IgD-negative memory B cell (primary cell): Measurements from ENCODE around the gene INPP5A. TPM values are rescaled to one million over a fixed set of nuclear protein-coding genes. Genes with fewer than 3 reads are reported as not detected.
"Not testable (repeated sequence)": the region's sequence is repeated elsewhere in the genome, so short reads cannot be mapped to it uniquely, and the experiment has no call there.

ENCODE experiments used
- H3K27ac Mint-ChIP-seq, 3 donors: one replicate each; pipeline ENCODE4 v1.8.0; 2020 to 2022; ENCODE audit warnings: mild to moderate bottlenecking in 3 of 3, mixed read lengths in 3 of 3, moderate library complexity in 1 of 3
- H3K27me3 Mint-ChIP-seq: one replicate; pipeline ENCODE4 v1.8.0; 2021; ENCODE audit warnings: mixed read lengths
- H3K36me3 Mint-ChIP-seq: one replicate; pipeline ENCODE4 v1.8.0; 2020; ENCODE audit warnings: mild to moderate bottlenecking, mixed read lengths
- H3K4me1 Mint-ChIP-seq, 3 donors: one replicate each; pipeline ENCODE4 v1.8.0; 2020 to 2022; ENCODE audit warnings: mixed read lengths in 3 of 3, mild to moderate bottlenecking in 1 of 3
- H3K4me3 Mint-ChIP-seq, 4 donors: one replicate each; pipeline ENCODE4 v1.8.0; 2020 to 2022; ENCODE audit warnings: mild to moderate bottlenecking in 4 of 4, mixed read lengths in 4 of 4, moderate library complexity in 3 of 4
- H3K9me3 Mint-ChIP-seq, 3 donors: one replicate each; pipeline ENCODE4 v1.8.0; 2020 to 2021; ENCODE audit warnings: mixed read lengths in 3 of 3, mild to moderate bottlenecking in 1 of 3
- polyA plus RNA-seq: library from polyadenylated mRNA; unstranded; fragments of 300-500 nt; fragmentation: Illumina TruSeq; gene quantifications from one replicate; pipeline ENCODE4 v1.2.3, GENCODE V29; 2021

Gene INPP5A
- polyA plus RNA-seq, 1 donor from 2014 or later = 0.94 TPM

DNA sequence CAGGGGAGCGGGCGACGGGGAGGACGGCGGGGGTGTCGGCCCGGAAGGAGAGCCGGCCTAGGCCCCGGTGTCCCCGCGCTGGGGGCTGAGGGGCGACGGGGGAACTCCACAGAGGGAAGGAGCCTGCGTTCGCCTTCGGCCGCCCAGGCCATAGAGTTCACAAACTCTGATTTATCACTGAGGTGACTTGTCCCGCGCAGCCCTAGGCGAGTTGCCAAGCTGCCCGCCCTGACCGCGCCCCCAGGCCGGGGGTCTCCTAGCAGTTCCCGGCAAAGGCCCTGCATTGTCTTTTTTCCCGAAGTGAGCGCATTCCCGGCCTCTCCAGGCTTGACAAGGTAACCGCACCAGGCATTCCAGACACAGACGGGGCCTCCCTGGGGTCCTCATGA lies 251.2 kb downstream of the INPP5A start:
- Mint-ChIP-seq H3K27me3 (peaks cover 9% of the 10 kb centered on the region), H3K27ac (peak overlapping the region in 1 of 3 donors; percentile 53), H3K4me3 (no peak overlapping the region), H3K9me3 (peaks cover 0 to 2% (median 0%) of the 10 kb centered on the region in 3 donors), H3K36me3 (no peaks in the 10 kb centered on the region), H3K4me1 (no peaks in the 10 kb centered on the region)

DNA sequence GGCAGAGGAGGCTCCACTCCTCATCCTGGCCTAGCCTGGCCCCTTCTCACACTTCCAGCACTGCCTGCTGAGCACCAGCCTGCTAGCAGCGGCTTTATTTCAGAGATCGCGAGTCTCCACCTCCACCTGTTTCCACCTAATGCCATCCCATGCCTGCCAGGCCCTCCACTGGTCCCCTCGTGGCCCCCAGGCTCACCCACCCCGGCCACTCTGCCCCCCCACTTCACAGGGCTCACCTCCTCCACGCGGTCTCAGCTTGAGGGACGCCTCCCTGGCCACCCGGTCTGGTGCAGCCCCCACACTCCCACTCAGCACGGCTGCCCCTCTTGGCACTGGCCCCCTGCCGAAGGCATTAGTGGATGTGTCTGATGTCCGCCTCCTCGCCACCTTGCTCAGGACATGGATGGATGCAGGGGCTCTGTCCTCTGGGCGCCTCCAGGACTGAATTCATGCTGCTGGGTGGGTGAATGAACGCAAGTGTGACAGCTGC lies 252.1 kb downstream of the INPP5A start:
- no peak overlapping the region for H3K4me3 Mint-ChIP-seq
- H3K27me3 Mint-ChIP-seq = peaks cover 9% of the 10 kb centered on the region
- H3K9me3 Mint-ChIP-seq = peaks cover 0 to 2% (median 0%) of the 10 kb centered on the region in 3 donors
- no peaks in the 10 kb centered on the region for H3K36me3 Mint-ChIP-seq
- no peak overlapping the region for H3K27ac Mint-ChIP-seq
- H3K4me1 Mint-ChIP-seq = no peaks in the 10 kb centered on the region

DNA sequence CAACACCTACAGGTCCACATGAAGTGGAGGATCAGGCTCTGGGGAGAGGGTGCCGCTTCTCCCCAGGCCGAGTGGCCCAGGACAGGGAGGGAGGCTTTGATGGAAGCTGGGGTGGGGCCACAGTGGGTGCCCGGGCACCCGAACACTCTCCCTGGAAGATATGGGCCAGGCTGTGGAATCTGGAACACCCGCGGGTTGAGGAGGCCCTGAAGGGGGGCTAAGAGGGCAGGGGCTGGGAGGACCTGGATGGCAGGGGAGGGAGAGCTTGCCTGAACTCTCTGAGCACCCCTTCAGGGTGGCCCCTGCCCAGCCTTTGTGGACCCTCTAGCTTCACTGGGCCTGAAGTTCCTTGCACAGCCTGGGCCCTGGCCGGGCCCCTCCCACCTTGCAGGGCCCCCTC lies 252.9 kb downstream of the INPP5A start:
- Mint-ChIP-seq H3K4me3 (no peak overlapping the region), H3K36me3 (no peaks in the 10 kb centered on the region), H3K27ac (no peak overlapping the region), H3K27me3 (peaks cover 9% of the 10 kb centered on the region), H3K9me3 (peaks cover 0 to 2% (median 0%) of the 10 kb centered on the region in 3 donors), H3K4me1 (no peaks in the 10 kb centered on the region)

DNA sequence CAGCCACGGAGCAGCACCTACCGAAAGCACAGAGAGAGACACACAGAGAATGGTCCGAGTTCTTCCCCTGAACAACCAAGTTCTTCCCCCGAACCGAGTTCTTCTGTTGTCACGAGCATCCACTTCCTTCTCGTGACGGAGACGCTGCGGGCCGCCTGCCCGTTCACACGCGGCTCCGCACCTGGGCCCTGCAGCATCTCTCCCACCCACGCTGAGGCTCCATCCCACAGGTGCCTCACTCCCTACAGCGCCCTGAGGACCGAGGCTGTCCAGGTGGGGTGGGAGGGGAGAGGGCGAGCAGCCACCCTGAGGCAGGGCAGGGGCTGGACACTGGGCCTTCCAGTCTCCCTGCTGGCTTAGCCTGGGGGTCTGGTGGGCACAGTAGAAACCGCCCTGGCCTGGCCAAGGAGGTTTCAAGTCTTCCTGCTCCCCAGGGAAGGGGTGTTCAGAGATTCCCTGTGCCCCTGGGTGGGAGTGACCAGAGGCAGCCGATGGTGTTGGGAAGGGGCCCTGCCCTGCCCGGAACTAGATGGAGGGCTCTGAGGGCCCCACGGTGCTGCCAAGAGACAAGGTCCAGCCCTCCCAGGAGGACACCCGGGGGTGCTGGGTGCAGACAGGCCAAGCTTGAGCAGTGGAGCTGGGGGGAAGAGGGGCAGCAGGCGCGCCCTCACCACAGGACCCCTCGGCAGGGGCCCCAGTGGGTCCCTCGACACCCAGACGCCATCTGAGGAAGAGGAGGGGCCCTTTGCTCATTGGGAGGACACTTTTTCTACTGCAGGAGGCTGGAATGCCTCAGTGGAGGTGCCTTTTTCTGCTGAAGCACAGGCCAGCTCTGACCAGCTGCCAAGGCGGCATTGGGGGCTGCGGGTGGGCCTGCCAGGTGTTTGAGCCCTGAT lies 253.6 kb downstream of the INPP5A start:
- H3K4me3 Mint-ChIP-seq = no peak overlapping the region
- peaks cover 9% of the 10 kb centered on the region for H3K27me3 Mint-ChIP-seq
- H3K9me3 Mint-ChIP-seq = peaks cover 0 to 2% (median 0%) of the 10 kb centered on the region in 3 donors
- H3K4me1 Mint-ChIP-seq = no peaks in the 10 kb centered on the region
- H3K27ac Mint-ChIP-seq = no peak overlapping the region
- H3K36me3 Mint-ChIP-seq = no peaks in the 10 kb centered on the region

DNA sequence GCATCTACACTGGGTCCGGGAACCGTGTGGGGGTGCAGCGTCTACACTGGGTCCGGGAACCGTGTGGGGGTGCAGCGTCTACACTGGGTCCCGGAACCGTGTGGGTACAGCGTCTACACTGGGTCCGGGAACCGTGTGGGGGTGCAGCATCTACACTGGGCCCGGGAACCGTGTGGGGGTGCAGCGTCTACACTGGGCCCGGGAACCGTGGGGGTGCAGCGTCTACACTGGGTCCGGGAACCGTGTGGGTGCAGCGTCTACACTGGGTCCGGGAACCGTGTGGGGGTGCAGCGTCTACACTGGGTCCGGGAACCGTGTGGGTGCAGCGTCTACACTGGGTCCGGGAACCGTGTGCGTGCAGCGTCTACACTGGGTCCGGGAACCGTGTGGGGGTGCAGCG lies 254.5 kb downstream of the INPP5A start:
- not testable (repeated sequence) for H3K4me3 Mint-ChIP-seq, H3K36me3 Mint-ChIP-seq, H3K27me3 Mint-ChIP-seq, H3K9me3 Mint-ChIP-seq, H3K27ac Mint-ChIP-seq, H3K4me1 Mint-ChIP-seq

DNA sequence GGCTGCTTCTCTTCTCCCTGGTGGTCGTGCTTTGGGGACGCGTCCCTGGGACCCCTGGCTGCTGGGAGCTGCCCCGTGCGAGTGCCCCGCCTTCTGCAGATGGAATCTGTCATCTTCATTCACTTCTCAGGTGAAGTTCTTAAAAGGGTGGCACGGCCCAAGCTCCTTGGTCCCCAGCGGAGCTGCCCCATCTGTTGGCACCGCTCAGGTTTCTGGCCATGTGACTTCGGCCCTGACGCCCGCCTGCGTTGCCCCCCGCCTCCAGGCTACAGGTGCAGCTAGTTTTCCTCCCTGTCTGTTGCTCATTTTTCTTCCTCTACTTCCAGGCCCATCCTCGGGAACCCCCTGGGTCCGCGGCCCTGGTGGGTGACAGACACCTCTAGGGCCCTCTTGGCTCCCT lies 255.2 kb downstream of the INPP5A start:
- Mint-ChIP-seq H3K4me3 (no peak overlapping the region), H3K27me3 (peaks cover 9% of the 10 kb centered on the region), H3K4me1 (no peaks in the 10 kb centered on the region), H3K27ac (no peak overlapping the region), H3K36me3 (no peaks in the 10 kb centered on the region), H3K9me3 (peaks cover 0 to 2% (median 0%) of the 10 kb centered on the region in 3 donors)

DNA sequence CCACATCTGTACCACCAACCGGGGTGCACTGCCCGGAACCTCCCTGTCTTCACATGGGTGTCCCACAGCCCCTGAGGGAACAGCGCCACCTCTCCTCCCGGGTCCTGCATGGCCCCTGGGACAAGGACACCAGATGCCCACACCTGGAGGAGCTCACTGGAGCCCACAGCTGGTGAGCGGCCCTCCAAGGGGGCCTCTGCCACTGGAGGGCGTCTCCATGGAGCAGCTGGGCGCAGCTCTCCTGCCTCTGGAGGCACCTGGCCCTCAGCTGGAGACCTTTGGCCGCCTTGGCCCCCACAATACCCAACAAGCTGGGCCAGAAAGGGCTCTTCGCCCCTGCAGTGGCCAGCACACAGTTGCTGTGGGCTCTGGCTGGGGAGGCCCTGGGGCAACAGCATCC lies 255.6 kb downstream of the INPP5A start:
- H3K27me3 Mint-ChIP-seq = peaks cover 9% of the 10 kb centered on the region
- H3K4me3 Mint-ChIP-seq = no peak overlapping the region
- H3K27ac Mint-ChIP-seq = no peak overlapping the region
- H3K4me1 Mint-ChIP-seq = no peaks in the 10 kb centered on the region
- peaks cover 0 to 2% (median 0%) of the 10 kb centered on the region in 3 donors for H3K9me3 Mint-ChIP-seq
- no peaks in the 10 kb centered on the region for H3K36me3 Mint-ChIP-seq

DNA sequence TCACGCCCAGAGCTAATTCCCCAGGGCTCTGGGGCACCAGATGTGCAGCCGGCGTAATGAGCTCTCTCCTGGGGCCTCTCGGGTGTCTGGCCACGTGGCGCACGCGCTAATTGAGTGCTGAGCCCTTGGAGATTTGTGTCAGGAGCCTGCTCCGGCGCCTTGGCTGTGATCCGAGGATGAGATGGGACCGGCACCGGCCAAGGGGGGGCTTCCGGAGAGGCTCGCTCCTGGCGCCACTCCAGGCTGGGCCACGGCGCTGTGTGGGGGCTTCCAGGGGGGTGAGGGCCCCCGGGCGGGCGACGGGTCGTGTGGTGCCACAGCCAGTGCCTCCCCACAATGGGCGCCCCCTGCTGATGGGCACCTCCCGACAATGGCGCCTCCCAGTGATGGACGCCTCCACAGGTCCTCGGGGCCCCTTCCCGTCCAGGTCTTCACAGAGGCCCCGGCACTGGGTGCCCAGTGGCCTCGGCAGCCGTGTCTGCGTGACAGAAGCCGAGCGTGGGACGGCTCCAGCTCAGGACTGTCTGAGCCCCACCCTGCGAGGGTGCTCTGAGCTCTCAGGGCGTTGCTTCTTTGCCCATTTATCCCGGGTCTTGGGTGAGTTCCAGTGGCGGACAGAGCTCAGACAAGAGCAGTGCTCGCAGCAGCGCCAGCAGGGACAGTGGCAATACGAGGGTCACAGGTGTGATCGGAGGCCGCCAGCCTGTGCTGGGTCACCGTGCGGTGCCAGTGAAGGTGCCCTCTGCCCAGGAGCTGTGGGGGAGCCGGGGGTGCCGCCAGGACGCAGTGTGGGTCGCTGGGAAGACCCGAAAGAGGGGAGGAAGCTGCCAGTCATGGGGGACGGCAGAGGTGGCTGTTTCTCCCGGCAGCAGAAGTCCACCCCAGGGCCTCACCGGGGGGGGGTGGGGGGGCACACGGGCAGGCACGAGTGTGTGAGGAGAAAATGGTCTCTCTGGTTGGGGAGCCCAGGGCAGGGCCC lies 256.6 kb downstream of the INPP5A start:
- Mint-ChIP-seq H3K27ac (no peak overlapping the region), H3K4me3 (no peak overlapping the region), H3K27me3 (peaks cover 5% of the 10 kb centered on the region), H3K36me3 (no peaks in the 10 kb centered on the region), H3K4me1 (no peaks in the 10 kb centered on the region), H3K9me3 (peaks cover 0 to 2% (median 0%) of the 10 kb centered on the region in 3 donors)

DNA sequence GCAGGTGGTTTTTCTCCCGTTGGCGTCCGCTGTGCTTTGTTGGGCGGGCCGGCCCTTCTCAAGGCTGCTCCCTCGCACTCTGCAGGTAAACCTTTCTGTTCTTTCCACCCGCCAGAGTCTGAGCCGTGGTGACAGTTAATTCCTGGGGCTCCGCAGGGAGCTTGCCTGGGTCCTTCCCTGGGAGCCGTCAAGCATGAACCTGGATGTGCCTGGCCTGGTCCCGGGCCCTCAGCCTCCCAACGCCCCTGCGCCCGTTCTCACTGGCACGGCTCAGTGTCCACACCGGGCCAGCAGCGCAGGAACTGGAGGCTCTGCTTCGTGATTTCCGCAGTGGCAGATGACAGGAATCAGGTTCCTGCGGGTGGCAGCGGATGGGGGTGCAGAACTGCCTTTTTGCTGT lies 259.3 kb downstream of the INPP5A start:
- Mint-ChIP-seq H3K27me3 (no peaks in the 10 kb centered on the region), H3K4me1 (no peaks in the 10 kb centered on the region), H3K9me3 (peaks cover 0 to 2% (median 0%) of the 10 kb centered on the region in 3 donors)

DNA sequence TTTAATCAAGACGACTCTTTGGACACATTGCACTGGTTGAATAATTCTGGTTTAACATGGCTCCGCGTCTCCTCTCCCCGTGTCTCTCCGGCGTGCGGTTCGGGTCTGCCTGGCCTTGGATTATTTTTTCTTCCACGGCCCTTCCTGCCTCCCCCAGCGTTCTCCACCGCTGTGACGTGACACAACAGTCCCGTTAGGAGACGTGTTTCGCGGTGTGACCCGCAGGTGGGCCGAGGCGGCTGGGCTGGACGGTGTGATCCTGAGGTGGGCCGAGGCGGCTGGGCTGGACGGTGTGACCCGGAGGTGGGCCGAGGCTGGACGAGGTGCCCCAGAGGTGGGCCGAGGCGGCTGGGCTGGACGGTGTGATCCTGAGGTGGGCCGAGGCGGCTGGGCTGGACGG lies 260.4 kb downstream of the INPP5A start:
- not testable (repeated sequence) for H3K27ac Mint-ChIP-seq, H3K27me3 Mint-ChIP-seq, H3K4me1 Mint-ChIP-seq, H3K9me3 Mint-ChIP-seq, H3K36me3 Mint-ChIP-seq, H3K4me3 Mint-ChIP-seq

More for the DNA sequence above, 259.3 kb downstream of the INPP5A start:
- Mint-ChIP-seq H3K36me3 (no peaks in the 10 kb centered on the region), H3K27ac (no peak overlapping the region), H3K4me3 (no peak overlapping the region)

DNA sequence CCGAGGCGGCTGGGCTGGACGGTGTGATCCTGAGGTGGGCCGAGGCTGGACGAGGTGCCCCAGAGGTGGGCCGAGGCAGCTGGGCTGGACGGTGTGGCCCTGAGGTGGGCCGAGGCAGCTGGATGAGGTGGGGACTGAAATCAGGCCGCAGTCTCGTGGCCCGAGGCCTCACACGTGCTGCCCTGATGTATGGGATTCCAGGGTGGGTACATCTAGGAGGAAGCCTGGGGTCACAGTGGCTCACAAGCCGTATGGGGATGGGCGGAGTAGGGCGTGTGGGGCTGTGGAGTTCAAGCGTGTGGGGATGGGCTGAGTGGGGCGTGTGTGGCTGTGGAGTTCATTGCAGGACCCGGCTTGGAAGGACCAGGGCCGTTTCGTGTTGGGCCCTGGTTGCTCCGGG lies 260.8 kb downstream of the INPP5A start:
- H3K4me3 Mint-ChIP-seq = no peak overlapping the region
- no peak overlapping the region for H3K27ac Mint-ChIP-seq
- peaks cover 2% of the 10 kb centered on the region for H3K27me3 Mint-ChIP-seq
- H3K4me1 Mint-ChIP-seq = no peaks in the 10 kb centered on the region
- no peaks in the 10 kb centered on the region for H3K36me3 Mint-ChIP-seq
- no peaks in the 10 kb centered on the region for H3K9me3 Mint-ChIP-seq

DNA sequence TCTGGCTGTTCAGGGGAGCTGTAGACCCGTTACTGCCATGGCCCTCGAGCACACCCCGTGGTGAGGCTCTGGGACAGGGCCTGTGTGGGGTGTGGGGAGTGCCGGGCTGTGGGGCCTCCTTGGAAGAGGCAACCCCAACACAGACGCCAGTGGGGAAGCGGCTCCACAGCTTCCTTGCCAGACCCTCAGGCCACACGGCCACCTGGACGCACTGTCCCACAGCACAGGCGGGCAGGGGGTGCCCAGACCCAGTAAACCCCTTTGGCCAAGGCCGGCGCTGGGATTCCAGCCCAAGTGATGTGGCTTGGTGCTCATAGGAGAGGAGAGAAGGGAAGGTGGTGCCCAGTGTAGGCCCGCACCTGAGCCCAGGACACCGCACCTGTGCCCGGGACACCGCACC lies 261.3 kb downstream of the INPP5A start:
- peaks cover 3% of the 10 kb centered on the region for H3K27me3 Mint-ChIP-seq
- H3K9me3 Mint-ChIP-seq = no peaks in the 10 kb centered on the region

DNA sequence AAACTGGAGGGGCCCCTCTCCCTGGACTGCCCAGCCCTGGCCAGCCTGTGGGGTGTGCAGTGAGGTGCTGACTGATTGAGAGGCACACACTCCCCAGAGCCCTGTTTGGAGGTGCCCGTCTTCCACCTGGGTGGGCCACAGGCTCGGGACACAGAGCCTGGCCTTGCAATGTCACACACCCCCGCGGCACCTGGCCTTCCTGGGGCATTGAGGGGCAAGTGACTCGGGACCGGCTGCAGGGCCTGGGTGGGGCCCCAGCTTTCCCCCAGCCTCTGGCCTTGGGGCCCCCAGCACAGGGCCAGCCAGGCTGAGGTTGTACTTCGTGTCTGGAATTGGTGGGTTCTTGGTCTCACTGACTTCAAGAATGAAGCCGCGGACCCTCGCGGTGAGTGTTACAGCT lies 262.3 kb downstream of the INPP5A start:
- peaks cover 5% of the 10 kb centered on the region for H3K27me3 Mint-ChIP-seq
- H3K27ac Mint-ChIP-seq = no peak overlapping the region
- H3K36me3 Mint-ChIP-seq = no peaks in the 10 kb centered on the region
- H3K9me3 Mint-ChIP-seq = no peaks in the 10 kb centered on the region
- no peak overlapping the region for H3K4me3 Mint-ChIP-seq
- no peaks in the 10 kb centered on the region for H3K4me1 Mint-ChIP-seq

More for the DNA sequence above, 261.3 kb downstream of the INPP5A start:
- H3K36me3 Mint-ChIP-seq = no peaks in the 10 kb centered on the region
- H3K4me1 Mint-ChIP-seq = no peaks in the 10 kb centered on the region
- H3K27ac Mint-ChIP-seq = no peak overlapping the region
- H3K4me3 Mint-ChIP-seq = no peak overlapping the region

DNA sequence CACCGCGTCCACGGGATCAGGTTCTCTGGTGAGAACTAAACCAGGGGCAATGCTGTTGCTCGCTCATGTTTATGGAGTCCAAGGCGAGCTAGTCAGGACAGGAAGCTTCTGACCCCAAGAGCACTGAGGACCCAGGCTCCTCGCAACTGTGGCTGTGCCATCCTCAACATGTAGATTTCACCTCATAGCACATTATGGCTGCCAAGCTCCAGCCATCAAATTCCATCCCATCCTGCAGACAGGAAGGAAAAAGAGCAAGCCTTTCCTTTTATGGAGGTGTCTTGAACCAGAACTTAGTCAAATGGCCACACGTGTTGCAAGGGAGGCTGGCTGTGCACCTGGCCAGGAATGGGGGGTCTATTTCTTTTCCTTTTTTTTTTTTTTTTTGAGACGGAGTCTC lies 264.5 kb downstream of the INPP5A start:
- Mint-ChIP-seq H3K4me3 (no peak overlapping the region), H3K36me3 (no peaks in the 10 kb centered on the region), H3K27ac (peak overlapping the region in 1 of 3 donors; percentile 7), H3K9me3 (no peaks in the 10 kb centered on the region), H3K27me3 (peaks cover 5% of the 10 kb centered on the region), H3K4me1 (no peaks in the 10 kb centered on the region)

DNA sequence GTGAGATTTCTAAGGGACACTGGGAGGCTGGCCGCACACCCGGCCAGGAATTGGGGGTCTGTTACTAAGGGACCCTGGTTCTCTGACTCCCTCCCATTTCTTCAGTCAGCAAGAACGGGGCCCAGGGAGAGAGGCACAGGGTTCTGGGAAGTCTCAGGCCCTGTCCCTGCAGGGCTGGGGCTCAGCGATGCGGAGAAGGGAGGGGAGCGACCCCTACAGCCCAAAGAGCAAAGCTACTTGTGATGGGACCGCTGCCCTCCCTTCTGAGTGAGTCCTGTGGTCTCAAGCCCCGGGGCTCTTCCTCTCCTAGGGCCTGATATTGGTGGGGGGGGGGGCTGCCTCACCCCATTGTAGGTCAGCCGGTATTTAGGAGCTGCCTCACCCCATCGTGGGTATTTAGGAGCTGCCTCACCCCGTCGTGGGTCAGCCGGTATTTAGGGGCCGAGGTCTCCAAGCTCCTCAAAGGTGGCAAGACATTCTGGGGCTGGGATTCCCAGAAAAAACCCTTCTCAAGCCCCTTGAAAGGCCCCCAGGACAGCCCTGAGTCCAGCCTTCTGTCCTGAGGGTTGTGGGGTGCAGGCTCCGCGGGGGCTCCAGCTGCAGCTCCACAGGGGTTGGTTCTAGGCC lies 265.2 kb downstream of the INPP5A start:
- Mint-ChIP-seq H3K27ac (no peak overlapping the region), H3K36me3 (no peaks in the 10 kb centered on the region), H3K4me3 (no peak overlapping the region), H3K4me1 (no peaks in the 10 kb centered on the region), H3K27me3 (peaks cover 5% of the 10 kb centered on the region), H3K9me3 (no peaks in the 10 kb centered on the region)
